Small intestine (tissue), 7 donors: ENCODE data around the gene TTLL4. TPM values are rescaled to one million over a fixed set of nuclear protein-coding genes. Genes with fewer than 3 reads are reported as not detected.
"Not testable (repeated sequence)": the region's sequence is repeated elsewhere in the genome, so short reads cannot be mapped to it uniquely, and the experiment has no call there.

Experiments
- DNase-seq, 2 donors: peaks; one replicate each; pipeline versions ENCODE4 v3.0.0 to v3.0.0-alpha.2; 2013
- FAIRE-seq: peaks from 2 replicates; lab custom pipeline; 2012; peaks lifted over from hg19 to GRCh38; lab: Jason Lieb, UNC
- H3K27ac ChIP-seq, 3 donors: one replicate each; pipeline ENCODE4 v1.5.1; 2013; ENCODE audit warnings: low read length in 2 of 3, mild to moderate bottlenecking in 2 of 3, control low read depth in 1 of 3, inconsistent platforms in 1 of 3, low read depth in 1 of 3, moderate library complexity in 1 of 3
- H3K27me3 ChIP-seq, 3 donors: one replicate each; pipeline ENCODE4 v1.6.1; 2013; ENCODE audit warnings: low read length in 3 of 3, inconsistent platforms in 1 of 3; ENCODE audit not compliant: control insufficient read depth in 3 of 3, insufficient read depth in 3 of 3
- H3K36me3 ChIP-seq, 3 donors: one replicate each; pipeline ENCODE4 v1.6.1; 2013; ENCODE audit warnings: low read length in 3 of 3, inconsistent platforms in 1 of 3, low read depth in 1 of 3, mild to moderate bottlenecking in 1 of 3, moderate library complexity in 1 of 3; ENCODE audit not compliant: control insufficient read depth in 3 of 3, insufficient read depth in 2 of 3
- H3K4me1 ChIP-seq, 3 donors: one replicate each; pipeline ENCODE4 v1.6.1; 2013; ENCODE audit warnings: low read length in 2 of 3, inconsistent platforms in 1 of 3, low read depth in 1 of 3, mild to moderate bottlenecking in 1 of 3, moderate library complexity in 1 of 3; ENCODE audit not compliant: control insufficient read depth in 3 of 3, insufficient read depth in 2 of 3
- H3K4me3 ChIP-seq, 3 donors: one replicate each; pipeline ENCODE4 v1.5.1; 2013; ENCODE audit warnings: low read length in 3 of 3, control low read depth in 1 of 3, inconsistent platforms in 1 of 3, low read depth in 1 of 3, mild to moderate bottlenecking in 1 of 3, moderate library complexity in 1 of 3
- H3K9me3 ChIP-seq, 2 donors: one replicate each; pipeline ENCODE4 v1.6.1; 2013; ENCODE audit warnings: low read depth in 1 of 2, low read length in 1 of 2; ENCODE audit not compliant: control insufficient read depth in 2 of 2, insufficient read depth in 1 of 2
- WGBS, 3 donors: extraction: QIAGEN DNeasy Blood & Tissue Kit; methylation state at CpG; one replicate each; pipeline ENCODE4 v1.1.7; 2013; 5-methylcytosine and 5-hydroxymethylcytosine counted together
- polyA plus RNA-seq, 4 donors: library from polyadenylated mRNA; stranded (reverse) in 3 of 4; unstranded in 1 of 4; fragments of 200-250 nt in 3 of 4; fragments of 120-200 nt in 1 of 4; gene quantifications; one replicate each; pipeline versions ENCODE4 v1.2.1 to v1.2.3, GENCODE V29; 2013
- donor health status: healthy with polysubstance abuse.
- donor health status: control.
- donor health status: control.
- donor health status: Bipolar disorder and iron deficiency.
- donor health status: healthy.

The TTLL4 gene
- polyA plus RNA-seq, 4 donors, result 8.6 to 25.7 (median 12.5) TPM

DNA sequence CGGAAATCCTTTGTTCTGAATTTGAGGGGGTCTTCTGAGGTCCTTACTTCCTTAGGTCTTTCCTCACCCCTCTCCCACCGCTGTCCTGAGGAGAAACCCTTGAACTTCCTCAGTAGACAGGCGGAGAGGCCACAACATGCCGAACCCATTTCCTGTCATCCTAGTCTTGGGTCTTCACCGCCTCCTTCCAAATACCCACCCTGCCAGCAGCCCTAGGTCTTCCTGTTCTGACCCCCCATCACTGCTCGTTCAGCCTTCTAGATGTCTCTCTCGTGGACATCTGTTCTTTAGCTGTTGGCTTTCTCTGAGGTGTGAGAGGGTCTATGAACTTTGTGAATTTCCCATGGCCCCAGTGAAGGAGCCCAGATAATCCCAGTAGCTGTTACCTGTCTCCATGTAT lies 44.1 kb downstream of the TTLL4 start:
- Histone ChIP-seq H3K4me3 (no peak overlapping the region), H3K27me3 (no peaks in the 10 kb centered on the region), H3K9me3 (no peaks in the 10 kb centered on the region), H3K4me1 (peaks cover 0 to 2% (median 0%) of the 10 kb centered on the region in 3 donors), H3K36me3 (peaks cover 14 to 54% (median 14%) of the 10 kb centered on the region in 3 donors), H3K27ac (no peak overlapping the region)
- DNase-seq (no peak), FAIRE-seq (no peak)
- WGBS, 3 donors, result 86 to 94% (median 92%) methylated on average over 7 of the region's 7 CpGs

DNA sequence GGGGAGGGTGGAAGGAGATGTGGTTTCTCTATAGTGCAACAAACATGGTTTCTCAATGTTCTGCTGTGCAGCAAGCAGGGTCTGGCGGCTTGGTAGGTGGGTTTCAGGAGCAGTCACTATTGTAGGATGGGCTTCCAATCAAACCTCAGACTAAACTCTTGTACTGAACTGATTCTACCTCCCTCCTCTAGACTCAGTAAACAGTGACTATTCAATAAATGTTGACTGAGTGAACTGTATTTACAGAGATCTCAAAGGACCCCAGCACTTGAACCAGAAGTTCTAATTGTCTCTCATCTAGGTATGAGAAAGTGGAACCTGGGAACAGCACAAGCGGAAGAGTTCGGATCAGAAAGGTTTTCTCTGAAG lies 44.5 kb downstream of the TTLL4 start:
- peaks cover 11 to 50% (median 11%) of the 10 kb centered on the region in 3 donors for H3K36me3 ChIP-seq
- H3K9me3 ChIP-seq, result no peaks in the 10 kb centered on the region
- DNase-seq, result no peak
- H3K27me3 ChIP-seq, result no peaks in the 10 kb centered on the region
- H3K27ac ChIP-seq, result no peak overlapping the region
- H3K4me3 ChIP-seq, result no peak overlapping the region
- FAIRE-seq, result no peak
- WGBS, 3 donors, result 97 to 100% (median 97%) methylated on average over 3 of the region's 3 CpGs
- H3K4me1 ChIP-seq, result peaks cover 0 to 2% (median 0%) of the 10 kb centered on the region in 3 donors

DNA sequence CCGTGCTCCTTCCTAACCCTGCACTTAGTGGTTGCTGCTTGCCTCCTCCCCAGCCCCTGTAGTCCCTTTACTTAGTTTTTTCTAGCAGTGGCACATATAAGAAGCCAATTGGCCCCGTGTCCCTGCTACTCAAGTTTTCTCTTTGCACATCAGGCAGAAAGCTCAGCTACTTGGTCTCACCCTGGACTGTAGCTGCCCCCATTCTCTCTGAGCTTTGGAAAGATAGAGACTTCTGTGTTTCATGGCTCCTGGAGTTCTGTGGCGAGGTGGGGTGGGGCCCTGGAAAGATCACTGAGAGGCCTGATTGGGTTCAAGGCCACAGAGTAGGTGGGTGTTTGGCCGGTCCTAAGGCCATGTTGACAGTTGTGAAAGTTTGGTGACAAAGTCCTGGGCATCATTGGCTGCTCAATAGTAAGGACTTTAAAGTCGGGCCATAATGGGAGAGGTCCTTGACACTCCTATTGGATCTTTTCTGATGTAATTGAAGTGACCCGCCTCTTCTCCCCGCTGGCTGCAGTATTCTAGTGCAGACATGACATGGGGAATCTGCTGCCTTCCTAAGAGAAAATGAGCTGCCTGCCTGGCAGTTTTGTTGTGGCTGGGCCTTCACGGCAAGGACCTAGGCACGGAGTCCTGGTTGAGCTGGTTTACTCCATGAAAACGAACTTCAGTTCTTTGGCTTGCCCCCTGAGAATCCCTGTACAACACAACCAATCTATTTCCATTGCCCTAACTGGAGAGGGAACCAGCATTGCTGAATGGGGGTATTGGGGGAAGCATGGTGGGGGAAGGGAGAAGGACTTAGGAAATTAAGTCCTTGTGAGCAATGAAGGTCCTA lies 45.2 kb downstream of the TTLL4 start:
- Histone ChIP-seq H3K4me3 (no peak overlapping the region), H3K36me3 (peaks cover 8 to 46% (median 9%) of the 10 kb centered on the region in 3 donors), H3K27ac (no peak overlapping the region), H3K27me3 (no peaks in the 10 kb centered on the region), H3K9me3 (no peaks in the 10 kb centered on the region), H3K4me1 (peaks cover 0 to 2% (median 0%) of the 10 kb centered on the region in 3 donors)
- DNase-seq (no peak), FAIRE-seq (no peak)
- WGBS, 3 donors, result 90 to 95% (median 91%) methylated on average over 10 of the region's 10 CpGs

DNA sequence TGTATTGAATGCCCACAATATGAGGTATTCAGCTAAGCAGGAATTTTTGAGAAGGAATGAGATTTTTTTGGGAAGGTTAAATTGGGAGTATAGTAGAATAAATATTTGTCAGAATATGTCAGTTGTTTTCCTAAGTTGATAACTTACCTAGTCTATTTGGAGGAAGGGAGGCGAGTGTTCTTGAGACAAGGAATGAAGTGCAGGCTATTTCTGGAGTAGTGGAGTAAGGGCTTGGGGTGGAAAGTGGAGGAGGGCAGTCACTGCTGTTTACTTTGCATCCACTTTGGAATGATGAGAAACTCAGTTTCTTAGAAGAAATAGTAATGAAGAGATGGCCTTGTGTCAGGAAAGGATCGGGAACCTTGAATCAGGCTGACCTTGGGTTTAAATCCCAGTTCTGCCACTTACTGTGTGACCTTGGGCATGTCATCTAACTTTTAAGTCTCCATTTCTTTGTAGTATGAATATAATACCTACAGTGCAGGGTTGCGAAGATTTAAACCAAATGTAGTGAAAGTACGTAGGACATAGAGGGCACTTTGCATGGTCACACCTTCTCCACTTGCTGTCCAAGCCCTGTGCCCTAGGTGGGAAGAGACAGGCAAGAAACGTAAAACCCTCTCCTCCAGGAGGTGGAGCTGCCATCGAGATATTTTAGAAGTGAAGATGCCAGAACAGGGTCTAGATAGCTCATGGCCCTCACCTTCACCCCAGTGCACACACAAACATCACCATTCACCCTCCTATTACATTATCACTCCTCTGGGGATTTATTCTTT lies 46.2 kb downstream of the TTLL4 start:
- H3K36me3 ChIP-seq, result peaks cover 6 to 43% (median 8%) of the 10 kb centered on the region in 3 donors
- WGBS, 3 donors, result 84% methylated on average over 6 of the region's 6 CpGs
- H3K27me3 ChIP-seq, result no peaks in the 10 kb centered on the region
- H3K4me3 ChIP-seq, result no peak overlapping the region
- H3K4me1 ChIP-seq, result peaks cover 0 to 2% (median 0%) of the 10 kb centered on the region in 3 donors
- no peak overlapping the region for H3K27ac ChIP-seq
- FAIRE-seq (no peak), DNase-seq (no peak)
- no peaks in the 10 kb centered on the region for H3K9me3 ChIP-seq

- H3K4me1 ChIP-seq, result no peaks in the 10 kb centered on the region
- DNase-seq (no peak), FAIRE-seq (no peak)
- H3K36me3 ChIP-seq, result peaks cover 0 to 2% (median 0%) of the 10 kb centered on the region in 3 donors
- no peak overlapping the region for H3K4me3 ChIP-seq
- no peaks in the 10 kb centered on the region for H3K9me3 ChIP-seq
- no peaks in the 10 kb centered on the region for H3K27me3 ChIP-seq
- WGBS, 3 donors, result 82 to 92% (median 90%) methylated on average over 2 of the region's 2 CpGs
- H3K27ac ChIP-seq, result no peak overlapping the region
These were observed 51.2 kb downstream of the TTLL4 start for GRCh38 chr2:218761795-218762194.

DNA sequence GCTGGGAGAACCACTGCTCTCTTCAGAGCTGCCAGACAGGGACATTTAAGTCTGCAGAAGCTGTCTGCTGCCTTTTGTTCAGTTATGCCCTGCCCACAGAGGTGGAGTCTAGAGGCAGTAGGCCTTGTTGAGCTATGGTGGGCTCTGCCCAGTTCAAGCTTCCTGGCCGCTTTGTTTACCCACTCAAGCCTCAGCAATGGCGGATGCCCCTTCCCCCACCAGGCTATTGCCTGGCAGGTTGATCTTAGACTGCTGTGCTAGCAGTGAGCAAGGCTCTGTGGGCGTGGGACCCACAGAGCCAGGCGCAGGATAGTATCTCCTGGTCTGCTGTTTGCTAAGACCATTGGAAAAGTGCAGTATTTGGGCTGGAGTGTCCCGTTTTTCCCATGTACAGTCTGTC lies 62.1 kb downstream of the TTLL4 start:
- not testable (repeated sequence) for FAIRE-seq, H3K4me1 ChIP-seq, H3K4me3 ChIP-seq, H3K27ac ChIP-seq, H3K27me3 ChIP-seq, DNase-seq, H3K36me3 ChIP-seq, H3K9me3 ChIP-seq
- WGBS, 3 donors, result 89 to 97% (median 90%) methylated on average over 5 of the region's 5 CpGs

GRCh38 chr2:218773881-218774280 lies 63.2 kb downstream of the TTLL4 start:
- H3K36me3 ChIP-seq, result peaks cover 0 to 3% (median 2%) of the 10 kb centered on the region in 3 donors
- peaks cover 0 to 11% of the 10 kb centered on the region in 2 donors for H3K9me3 ChIP-seq
- DNase-seq (no peak), FAIRE-seq (no peak)
- H3K27ac ChIP-seq, result no peak overlapping the region
- H3K4me3 ChIP-seq, result no peak overlapping the region
- no peaks in the 10 kb centered on the region for H3K4me1 ChIP-seq
- 97 to 100% (median 97%) methylated on average over 2 of the region's 2 CpGs for WGBS, 3 donors
- peaks cover 0 to 2% (median 0%) of the 10 kb centered on the region in 3 donors for H3K27me3 ChIP-seq

DNA sequence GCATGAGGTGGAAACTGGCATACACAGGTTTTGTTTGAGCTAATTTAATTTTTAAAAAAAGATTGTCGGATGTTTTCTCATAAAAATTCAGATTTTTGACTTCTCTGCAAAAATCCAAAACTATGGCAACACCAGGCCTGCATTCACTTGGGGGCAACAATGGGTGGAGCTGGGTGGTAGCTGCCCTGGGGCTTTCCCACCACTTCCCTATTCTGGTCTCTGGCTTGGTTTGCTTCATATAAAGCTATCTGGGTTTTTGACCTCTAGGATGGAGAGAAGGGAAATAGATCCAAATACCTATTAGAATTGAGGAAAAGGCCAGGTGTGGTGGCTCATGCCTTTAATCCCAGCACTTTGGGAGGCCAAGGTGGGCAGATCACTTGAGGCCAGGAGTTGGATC lies 65.9 kb downstream of the TTLL4 start:
- Histone ChIP-seq H3K27me3 (peaks cover 0 to 2% (median 0%) of the 10 kb centered on the region in 3 donors), H3K9me3 (peaks cover 0 to 11% of the 10 kb centered on the region in 2 donors), H3K4me1 (peaks cover 0 to 5% (median 0%) of the 10 kb centered on the region in 3 donors), H3K27ac (no peak overlapping the region), H3K36me3 (peaks cover 0 to 3% (median 2%) of the 10 kb centered on the region in 3 donors), H3K4me3 (no peak overlapping the region)
- 96 to 100% (median 98%) methylated on average over 1 of the region's 1 CpG for WGBS, 3 donors
- FAIRE-seq (no peak), DNase-seq (no peak)
